GM21515 (cell line): ENCODE data around the gene PICALM.
A peak's percentile ranks its signal among the peaks of the same experiment; 100 is the strongest.
"Not testable (repeated sequence)": the region's sequence is repeated elsewhere in the genome, so short reads cannot be mapped to it uniquely, and the experiment has no call there.

Source experiments
- ATAC-seq: cut with Tn5 transposase; IDR thresholded peaks from one replicate; pipeline ENCODE4 v1.9.1; 2021; ENCODE audit not compliant: unreplicated experiment

The PICALM gene

GRCh38 chr11:86068951-86069407 lies at the start of gene PICALM:
TSS of gene PICALM (minus strand) at chr11:86069084. CDS start at chr11:86068780, 304 bp downstream.
- peak; percentile 76 for ATAC-seq

- no peak for ATAC-seq
Measured at GRCh38 chr11:86118253-86118652, 49.4 kb upstream of the PICALM start.

- ATAC-seq, result no peak
Measured at GRCh38 chr11:86117712-86118063, 48.8 kb upstream of the PICALM start.

- ATAC-seq, result no peak
Measured at GRCh38 chr11:86117001-86117711, 48.3 kb upstream of the PICALM start.

- ATAC-seq, result peak; percentile 91
Measured at GRCh38 chr11:86116386-86116726, 47.5 kb upstream of the PICALM start.

GRCh38 chr11:86115542-86116385 lies 46.9 kb upstream of the PICALM start:
- peak; percentile 41 for ATAC-seq

GRCh38 chr11:86108890-86109638 lies 40.2 kb upstream of the PICALM start:
- ATAC-seq, result no peak

GRCh38 chr11:86108191-86108590 lies 39.3 kb upstream of the PICALM start:
- no peak for ATAC-seq

GRCh38 chr11:86106916-86107315 lies 38.0 kb upstream of the PICALM start:
- ATAC-seq, result no peak

GRCh38 chr11:86106031-86106430 lies 37.1 kb upstream of the PICALM start:
- not testable (repeated sequence) for ATAC-seq

- ATAC-seq, result not testable (repeated sequence)
Measured at GRCh38 chr11:86105601-86106000, 36.7 kb upstream of the PICALM start.

- ATAC-seq, result no peak
Measured at GRCh38 chr11:86103808-86104207, 34.9 kb upstream of the PICALM start.

- ATAC-seq, result no peak
Measured at GRCh38 chr11:86101941-86102407, 33.1 kb upstream of the PICALM start.

- ATAC-seq, result no peak
Measured at GRCh38 chr11:86101493-86101892, 32.6 kb upstream of the PICALM start.

- no peak for ATAC-seq
Measured at GRCh38 chr11:86099874-86100273, 31.0 kb upstream of the PICALM start.

- no peak for ATAC-seq
Measured at GRCh38 chr11:86097980-86098379, 29.1 kb upstream of the PICALM start.

- no peak for ATAC-seq
Measured at GRCh38 chr11:86091566-86091965, 22.7 kb upstream of the PICALM start.

GRCh38 chr11:86091086-86091485 lies 22.2 kb upstream of the PICALM start:
- ATAC-seq, result no peak

- no peak for ATAC-seq
Measured at GRCh38 chr11:86089659-86090058, 20.8 kb upstream of the PICALM start.

- ATAC-seq, result not testable (repeated sequence)
Measured at GRCh38 chr11:86087688-86088087, 18.8 kb upstream of the PICALM start.

- ATAC-seq, result no peak
Measured at GRCh38 chr11:86087256-86087655, 18.4 kb upstream of the PICALM start.
